ENCODE results near the gene KIF6.

KIF6 gene

GRCh38 chr6:39599341-39599740 is 125.9 kb downstream of the KIF6 start:
- DNase-seq (ENCODE audit: low read depth in 2 of 2): no peak

DNA sequence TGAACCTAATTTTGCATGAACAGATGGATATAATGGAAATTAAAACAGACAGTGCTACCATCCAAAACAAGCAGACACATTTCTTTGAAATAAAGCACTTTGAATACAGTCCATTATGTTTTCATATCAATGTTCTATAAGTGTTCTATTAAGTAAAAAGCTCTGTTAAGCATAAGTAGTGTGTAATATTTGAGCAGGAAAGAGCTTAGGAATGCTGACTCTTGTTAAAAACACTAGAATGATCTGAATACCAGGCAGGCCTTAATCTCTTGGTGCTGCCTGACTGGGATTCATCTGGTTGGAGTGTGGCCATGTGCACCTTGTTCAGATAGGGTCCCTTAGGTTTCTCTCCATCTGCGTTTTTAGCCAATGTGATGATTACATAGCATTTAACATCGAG is 130.9 kb downstream of the KIF6 start:
- DNase-seq (ENCODE audit: low read depth in 2 of 2): no peak

GRCh38 chr6:39593646-39594045 is 131.6 kb downstream of the KIF6 start:
- DNase-seq (ENCODE audit: low read depth in 2 of 2): no peak

DNA sequence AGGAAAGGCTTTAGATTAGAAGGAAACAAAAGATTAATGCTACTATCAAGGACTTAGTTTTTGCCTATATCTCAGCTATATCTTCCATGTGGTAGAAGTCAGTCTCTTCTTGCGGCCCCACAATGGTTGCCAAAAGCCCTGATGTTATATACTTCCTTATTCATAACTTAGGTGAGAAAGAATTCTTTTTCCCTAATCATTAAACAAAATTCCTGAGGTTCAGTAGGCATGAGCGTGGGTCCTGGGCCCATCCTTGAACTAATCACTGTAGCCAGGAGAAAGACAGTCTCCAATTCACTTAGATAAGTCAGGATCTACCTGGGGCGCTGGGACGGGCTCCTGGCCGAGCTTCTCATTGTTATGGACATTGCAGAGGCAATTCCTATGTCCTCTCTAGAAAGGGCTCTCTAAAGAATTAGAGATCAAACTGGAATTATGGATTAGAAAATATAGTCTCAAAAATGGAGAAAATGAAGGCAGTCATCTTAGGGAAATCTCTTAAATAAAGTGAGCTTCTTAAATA is 134.3 kb downstream of the KIF6 start:
- DNase-seq (ENCODE audit: low read depth in 2 of 2): no peak

DNA sequence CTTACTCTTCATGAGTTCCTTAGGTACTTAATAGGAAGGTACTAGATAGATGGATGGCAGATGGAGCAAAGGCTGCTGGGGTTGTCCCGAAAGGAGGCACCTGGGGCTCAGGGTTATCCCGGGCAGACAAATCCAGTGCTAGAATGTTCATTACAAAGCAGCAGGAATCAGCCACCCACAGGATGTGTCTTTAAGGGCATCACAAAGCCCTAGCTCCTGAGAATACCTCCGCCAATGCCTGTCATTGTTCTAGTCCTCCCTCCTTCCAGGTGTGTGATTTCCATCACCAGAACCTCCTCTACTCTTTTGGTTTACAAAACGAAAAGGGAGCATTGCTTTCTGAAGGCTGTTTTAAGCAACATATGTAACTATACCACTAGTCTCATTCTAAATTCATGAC is 138.1 kb downstream of the KIF6 start:
- no peak for DNase-seq (ENCODE audit: low read depth in 2 of 2)

DNA sequence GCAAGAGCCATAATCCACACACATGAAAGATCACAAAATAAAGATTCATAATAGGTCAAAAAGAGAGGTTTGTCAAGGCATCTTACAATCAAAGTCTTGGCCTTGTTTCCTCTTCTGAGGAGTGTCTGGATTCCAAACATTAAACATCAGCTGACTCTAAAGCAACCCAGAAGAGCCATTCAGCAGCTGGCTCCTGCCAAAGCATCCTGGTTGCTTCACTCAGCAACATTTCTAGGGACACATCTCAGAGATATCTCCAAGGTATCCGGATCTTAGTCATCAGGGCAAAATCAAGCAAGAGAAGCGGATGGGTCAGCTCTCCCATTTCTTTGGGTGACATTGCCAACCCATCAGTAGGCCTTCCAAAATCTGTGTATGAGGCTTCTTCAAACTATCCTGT is 139.6 kb downstream of the KIF6 start:
- no peak for DNase-seq (ENCODE audit: low read depth in 2 of 2)

DNA sequence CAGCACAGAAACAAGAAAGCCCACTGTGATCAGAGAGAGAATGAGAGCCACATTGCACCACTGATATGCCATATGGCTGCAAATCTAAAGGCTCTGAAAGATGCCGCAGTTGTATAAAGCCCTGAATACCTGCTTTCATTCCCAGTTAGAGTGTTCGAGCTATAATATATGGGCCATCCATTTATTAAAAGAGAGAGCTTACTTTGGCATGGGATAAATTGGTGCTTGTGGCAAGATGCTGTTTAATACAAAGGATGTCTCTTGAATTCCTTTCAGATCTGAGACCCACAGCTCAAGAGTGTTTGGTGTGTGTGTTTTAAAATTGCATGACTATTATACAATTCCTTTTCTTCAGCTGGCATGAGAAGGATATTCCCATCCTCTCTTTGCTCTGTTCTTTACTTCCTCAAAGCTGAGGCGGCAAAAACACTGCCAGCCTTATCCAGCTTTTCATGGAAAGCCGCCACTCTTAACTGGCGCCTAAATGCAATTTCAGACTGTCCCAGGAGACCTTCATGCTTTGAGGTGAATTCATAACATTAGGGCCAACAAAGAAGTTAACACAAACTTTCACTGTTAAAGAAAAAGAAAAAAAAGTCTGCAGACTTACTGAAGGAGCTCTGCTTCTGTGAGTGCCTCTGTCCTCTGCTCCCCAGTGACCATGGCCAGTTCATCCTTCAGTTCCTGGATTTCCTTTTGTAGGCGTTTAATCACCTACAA is 147.6 kb downstream of the KIF6 start:
- DNase-seq (ENCODE audit: low read depth in 2 of 2): no peak

DNA sequence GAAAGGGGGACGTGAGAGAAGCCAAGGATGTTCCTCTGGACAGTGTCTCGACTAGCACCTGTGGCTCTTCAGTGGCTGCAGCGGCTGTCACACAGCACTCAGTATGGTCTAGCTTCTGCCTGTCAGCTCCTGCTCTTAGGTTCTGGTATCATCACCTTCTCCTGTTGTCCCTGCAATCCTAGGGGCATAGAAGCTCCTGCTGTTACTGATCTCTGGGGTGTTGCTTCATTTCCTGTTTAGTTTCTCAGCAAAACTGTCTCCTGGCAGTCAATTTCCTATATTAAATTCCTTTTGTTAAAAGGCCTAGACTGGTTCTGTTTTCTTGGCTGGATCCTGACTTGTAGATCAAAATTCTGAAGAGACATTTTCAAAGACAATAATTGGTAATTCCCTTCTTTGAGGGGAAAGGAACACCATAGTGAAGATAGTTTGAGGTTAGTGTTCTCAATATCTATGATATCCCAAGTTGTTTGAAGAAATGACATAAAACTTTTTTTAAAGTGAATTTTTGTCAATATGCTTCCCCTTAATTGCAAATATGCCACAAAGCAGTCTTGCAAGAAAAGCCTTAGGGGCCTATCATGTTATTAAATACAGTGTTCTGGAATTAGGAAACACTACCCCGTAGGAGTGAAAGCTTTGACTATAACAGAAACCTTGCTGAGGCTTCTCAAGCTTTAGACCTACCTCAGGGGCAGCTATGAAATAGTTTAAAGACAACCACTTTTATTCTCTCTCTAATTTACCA is 148.5 kb downstream of the KIF6 start:
- DNase-seq (ENCODE audit: low read depth in 2 of 2): no peak

DNA sequence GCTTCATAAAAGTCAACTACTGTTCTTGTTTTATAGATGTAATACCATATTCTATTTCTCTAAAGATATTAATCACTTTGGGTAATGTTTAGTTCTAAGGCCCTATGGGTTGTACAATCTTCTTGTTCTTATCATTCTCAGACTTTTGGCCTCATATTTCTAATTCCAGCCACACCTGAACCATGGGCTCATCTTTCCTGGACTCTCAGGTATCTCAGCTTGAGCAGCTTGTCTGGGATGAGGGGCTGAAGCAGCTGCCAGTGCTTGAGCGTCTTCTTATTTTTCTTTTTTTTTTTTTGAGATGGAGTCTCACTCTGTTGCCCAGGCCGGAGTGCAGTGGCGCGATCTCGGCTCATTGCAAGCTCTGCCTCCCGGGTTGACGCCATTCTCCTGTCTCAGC is 150.2 kb downstream of the KIF6 start:
- no peak for DNase-seq (ENCODE audit: low read depth in 2 of 2)

DNA sequence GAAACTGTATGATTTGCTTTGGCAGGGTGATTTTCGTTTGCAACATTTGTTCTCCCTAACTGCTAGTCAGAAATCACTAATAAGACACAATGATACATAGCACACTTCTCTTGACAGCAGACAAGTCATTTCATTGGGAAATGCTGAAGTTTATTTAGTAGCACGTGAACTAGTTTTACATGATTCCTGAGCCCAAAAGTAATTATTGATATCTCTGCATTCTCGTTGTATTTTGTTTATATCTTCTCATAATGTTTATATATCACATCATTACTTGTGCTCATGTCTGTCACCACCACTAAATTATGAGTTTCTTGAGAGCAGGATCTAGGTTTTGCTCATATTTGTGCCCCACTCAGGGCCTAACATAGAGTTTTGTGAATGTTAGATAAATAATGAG is 151.7 kb downstream of the KIF6 start:
- no peak for DNase-seq (ENCODE audit: low read depth in 2 of 2)

- DNase-seq (ENCODE audit: low read depth in 2 of 2): no peak
Observed at GRCh38 chr6:39572661-39573340, 152.4 kb downstream of the KIF6 start.

DNA sequence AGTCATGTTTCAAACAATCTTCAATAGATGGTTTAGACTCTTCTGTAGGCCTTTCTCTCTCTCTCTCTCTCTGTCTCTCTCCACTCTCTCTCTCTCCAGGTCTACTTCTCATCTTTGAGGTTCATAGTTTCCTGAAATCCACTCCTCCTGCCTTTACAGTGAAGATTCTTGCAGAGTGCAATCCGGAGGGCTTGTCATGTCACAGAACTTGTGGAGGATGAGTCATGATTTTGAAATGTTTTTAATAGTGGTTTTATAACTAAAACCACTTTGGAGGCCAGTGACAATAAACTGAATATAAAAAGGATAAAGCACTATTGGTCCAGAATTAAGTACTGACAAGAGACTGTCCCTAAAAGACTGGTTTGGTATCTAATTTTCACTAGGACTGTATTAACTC is 156.3 kb downstream of the KIF6 start:
- DNase-seq (ENCODE audit: low read depth in 2 of 2): no peak

DNA sequence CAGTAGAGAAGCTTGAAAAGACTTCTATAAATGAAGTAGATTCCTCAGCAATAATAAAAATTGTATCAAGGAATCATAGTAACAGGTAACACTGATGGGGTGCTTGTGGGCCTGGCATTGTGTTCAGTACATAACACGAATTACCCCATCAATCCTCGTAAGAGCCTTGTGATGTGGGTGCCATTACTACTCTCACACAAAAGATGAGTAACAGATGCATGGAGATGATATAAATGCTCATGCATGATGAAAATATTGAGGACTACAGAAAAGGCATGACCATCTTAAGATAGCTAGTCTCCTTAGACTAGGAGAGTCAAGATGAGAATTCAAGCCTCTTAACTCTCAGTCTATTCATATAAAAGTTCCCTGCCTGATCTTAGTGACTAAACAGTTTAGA is 158.1 kb downstream of the KIF6 start:
- DNase-seq (ENCODE audit: low read depth in 2 of 2): no peak

DNA sequence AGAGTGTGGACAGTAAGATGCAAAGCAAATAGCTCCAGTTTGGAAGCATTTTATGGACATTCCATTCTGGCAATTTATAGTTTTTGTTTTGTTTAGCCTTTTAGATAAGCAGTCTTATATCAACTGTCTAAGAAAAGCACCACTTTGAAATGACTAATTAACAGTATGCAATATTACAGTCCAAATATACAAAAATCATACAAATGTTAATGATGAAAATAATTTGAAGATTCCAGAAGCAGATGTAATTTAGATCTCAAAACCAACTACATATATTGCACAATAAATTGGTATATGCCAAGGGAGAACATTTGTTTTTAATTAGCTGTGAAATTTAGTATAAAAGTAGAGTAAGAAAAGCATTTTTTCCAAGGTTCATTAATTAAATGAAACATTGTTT is 158.8 kb downstream of the KIF6 start:
- no peak for DNase-seq (ENCODE audit: low read depth in 2 of 2)

- DNase-seq (ENCODE audit: low read depth in 2 of 2): no peak
Observed at GRCh38 chr6:39565956-39566355, 159.3 kb downstream of the KIF6 start.

GRCh38 chr6:39563566-39564311 is 161.5 kb downstream of the KIF6 start:
- DNase-seq (ENCODE audit: low read depth in 2 of 2): no peak

DNA sequence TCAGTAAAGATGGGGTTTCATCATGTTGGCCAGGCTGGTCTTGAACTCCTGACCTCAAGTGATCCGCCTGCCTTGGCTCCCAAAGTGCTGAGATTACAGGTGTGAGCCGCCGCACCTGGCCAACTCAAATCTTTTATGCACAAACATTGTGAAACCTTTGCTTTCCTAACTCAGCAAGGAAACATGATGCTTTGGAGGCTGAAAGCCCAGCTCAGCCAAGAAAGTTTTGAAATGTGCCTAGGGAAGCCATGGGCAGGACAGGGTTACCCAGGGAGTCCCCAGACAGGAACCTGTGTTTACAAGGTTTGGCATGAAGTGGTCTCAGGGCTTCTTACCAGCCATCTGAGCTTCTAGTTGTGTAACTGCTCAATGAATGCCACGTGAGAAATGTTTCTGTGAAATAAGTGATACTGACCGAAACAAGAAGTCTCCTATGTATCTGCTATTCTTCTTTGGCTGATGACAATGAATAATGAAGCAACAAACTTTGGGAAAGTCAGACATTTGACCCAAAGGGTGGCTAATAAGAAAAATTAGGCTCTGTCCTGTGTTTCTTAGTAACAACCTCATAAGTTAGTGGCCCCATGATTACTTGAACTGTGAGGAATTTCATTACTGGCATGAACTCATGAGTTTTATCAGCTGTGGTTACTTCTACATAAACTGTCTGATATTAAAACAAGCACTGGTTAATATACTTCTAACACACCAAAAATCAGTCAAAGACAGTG is 163.5 kb downstream of the KIF6 start:
- DNase-seq (ENCODE audit: low read depth in 2 of 2): no peak

DNA sequence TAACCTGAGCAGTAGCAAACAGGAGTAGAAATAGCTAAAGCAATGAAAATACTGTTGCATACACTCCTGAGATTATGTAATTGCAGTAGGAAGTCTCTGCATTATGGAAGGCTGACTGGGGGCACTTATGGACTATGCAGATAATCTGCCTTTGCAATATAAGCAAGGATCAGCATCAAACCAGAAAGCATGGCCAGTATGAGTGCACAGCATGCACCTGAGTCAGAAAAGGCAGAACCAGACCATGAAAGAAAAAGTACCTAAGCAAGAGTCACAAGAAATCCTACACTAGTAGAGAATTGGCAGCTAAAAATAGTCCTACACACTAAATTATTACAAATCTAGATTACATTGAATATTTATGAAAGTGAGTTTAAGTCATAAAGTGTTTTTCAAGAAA is 164.3 kb downstream of the KIF6 start:
- DNase-seq (ENCODE audit: low read depth in 2 of 2): no peak

- DNase-seq (ENCODE audit: low read depth in 2 of 2): no peak
Observed at GRCh38 chr6:39558591-39559190, 166.5 kb downstream of the KIF6 start.

DNA sequence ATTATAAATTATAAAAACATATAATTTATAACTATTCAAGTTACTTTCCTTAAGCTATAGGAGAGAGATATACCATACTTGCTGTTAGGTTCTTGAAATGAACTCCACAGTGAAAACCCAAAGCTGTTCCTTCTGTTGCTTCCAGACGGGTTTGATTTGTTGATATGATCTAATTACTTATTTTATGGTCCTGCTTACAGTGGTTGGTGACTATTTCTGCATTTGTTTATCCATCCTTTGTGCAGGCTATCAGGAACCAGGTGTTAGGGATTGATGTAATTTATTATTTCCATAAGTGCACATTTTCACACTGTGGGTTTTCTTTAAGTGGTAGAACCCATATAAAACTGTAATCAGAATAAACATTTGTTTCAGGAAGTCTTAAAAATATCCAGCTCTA is 167.1 kb downstream of the KIF6 start:
- DNase-seq (ENCODE audit: low read depth in 2 of 2): no peak

GRCh38 chr6:39555136-39555535 is 170.1 kb downstream of the KIF6 start:
- DNase-seq (ENCODE audit: low read depth in 2 of 2): no peak

Measured in stimulated activated CD4-positive, alpha-beta T cell treated with anti-CD3 and anti-CD28 coated beads, Interleukin-15, amount 100 ng/mL, for 48 hours (primary cell).